Neutrophil (primary cell): Measurements from ENCODE around the gene ENPP7.

Source experiments
- H3K27ac ChIP-seq: fragments of 200-600 bp; sonication (generic); 2 replicates; pipeline ENCODE4 v1.5.1; 2016; ENCODE audit warnings: mild to moderate bottlenecking, moderate library complexity
- H3K27me3 ChIP-seq: fragments of 200-600 bp; sonication (generic); 2 replicates; pipeline ENCODE4 v1.6.0; 2016; ENCODE audit warnings: mild to moderate bottlenecking
- H3K36me3 ChIP-seq: fragments of 200-600 bp; sonication (generic); 2 replicates; pipeline ENCODE4 v1.5.1; 2017
- H3K4me1 ChIP-seq, 2 experiments: fragments of 200-600 bp in 1 of 2; sonication (generic) in 1 of 2; 1 replicate in 1 of 2; 2 replicates in 1 of 2; pipeline versions ENCODE4 v1.5.1 to v1.6.1; 2013 to 2016; ENCODE audit warnings: low read depth in 1 of 2, low read length in 1 of 2, mild to moderate bottlenecking in 1 of 2, moderate library complexity in 1 of 2; ENCODE audit not compliant: control insufficient read depth in 1 of 2, insufficient read depth in 1 of 2
- H3K4me3 ChIP-seq, 2 experiments: fragments of 200-600 bp in 1 of 2; sonication (generic) in 1 of 2; 1 replicate in 1 of 2; 2 replicates in 1 of 2; pipeline ENCODE4 v1.5.1; 2013 to 2016; ENCODE audit warnings: low read depth in 1 of 2, low read length in 1 of 2, mild to moderate bottlenecking in 1 of 2, moderate library complexity in 1 of 2
- H3K9me3 ChIP-seq: fragments of 200-600 bp; sonication (generic); 2 replicates; pipeline ENCODE4 v1.5.1; 2016
- TF ChIP-seq, protein P1 (sequence below): fragments of 200-600 bp; sonication (generic); IDR thresholded peaks from 2 replicates; pipeline ENCODE4 v1.5.1; 2016; ENCODE audit warnings: antibody characterized with exemption

Gene ENPP7

DNA sequence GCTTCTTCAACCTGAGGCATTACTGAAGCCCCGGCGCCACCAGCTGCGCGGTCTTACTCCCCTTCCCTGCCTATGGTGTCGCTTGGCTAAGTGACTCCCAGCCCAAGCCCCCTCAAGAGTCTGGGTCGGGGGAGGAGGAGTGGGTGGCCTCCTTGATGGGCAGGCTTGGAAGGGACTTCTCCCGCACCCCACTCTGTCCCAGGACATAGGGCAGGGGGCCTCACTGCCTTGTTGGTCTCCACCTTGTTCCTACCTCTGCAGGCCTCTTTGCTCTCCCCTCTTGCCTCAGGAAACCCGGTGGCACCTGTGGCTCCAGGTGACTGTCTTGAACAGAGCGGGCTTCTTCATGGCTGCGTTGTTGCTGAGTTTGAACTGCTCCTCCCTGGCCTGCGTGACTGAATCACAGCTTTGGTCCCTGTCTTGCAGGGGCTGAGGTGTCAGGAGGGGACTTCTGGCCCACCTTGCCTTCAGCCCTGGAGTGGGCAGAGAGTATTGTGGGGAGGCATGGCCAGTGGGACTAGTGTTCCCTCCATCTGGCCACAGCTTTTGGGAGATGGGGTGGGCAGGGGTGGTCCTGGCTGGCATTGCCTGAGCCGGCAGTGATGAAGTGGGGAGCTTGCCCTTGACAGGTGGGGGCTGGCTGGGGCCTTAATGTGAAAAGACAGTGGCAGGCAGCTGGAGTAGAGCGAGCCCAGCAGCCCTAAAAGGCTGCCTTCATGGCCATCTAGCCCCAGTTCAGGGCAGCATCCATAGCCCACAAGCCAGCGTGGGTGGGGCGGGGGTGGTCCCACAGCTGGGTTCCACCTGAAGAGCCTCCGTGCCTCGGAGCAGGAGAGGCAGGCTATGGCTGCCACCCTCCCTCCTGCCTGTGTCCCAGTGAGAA lies 54.5 kb downstream of the ENPP7 start:
- no peak overlapping the region for H3K27ac ChIP-seq
- H3K9me3 ChIP-seq = no peaks in the 10 kb centered on the region
- no peaks in the 10 kb centered on the region for H3K36me3 ChIP-seq
- TF ChIP-seq, protein P1, sequence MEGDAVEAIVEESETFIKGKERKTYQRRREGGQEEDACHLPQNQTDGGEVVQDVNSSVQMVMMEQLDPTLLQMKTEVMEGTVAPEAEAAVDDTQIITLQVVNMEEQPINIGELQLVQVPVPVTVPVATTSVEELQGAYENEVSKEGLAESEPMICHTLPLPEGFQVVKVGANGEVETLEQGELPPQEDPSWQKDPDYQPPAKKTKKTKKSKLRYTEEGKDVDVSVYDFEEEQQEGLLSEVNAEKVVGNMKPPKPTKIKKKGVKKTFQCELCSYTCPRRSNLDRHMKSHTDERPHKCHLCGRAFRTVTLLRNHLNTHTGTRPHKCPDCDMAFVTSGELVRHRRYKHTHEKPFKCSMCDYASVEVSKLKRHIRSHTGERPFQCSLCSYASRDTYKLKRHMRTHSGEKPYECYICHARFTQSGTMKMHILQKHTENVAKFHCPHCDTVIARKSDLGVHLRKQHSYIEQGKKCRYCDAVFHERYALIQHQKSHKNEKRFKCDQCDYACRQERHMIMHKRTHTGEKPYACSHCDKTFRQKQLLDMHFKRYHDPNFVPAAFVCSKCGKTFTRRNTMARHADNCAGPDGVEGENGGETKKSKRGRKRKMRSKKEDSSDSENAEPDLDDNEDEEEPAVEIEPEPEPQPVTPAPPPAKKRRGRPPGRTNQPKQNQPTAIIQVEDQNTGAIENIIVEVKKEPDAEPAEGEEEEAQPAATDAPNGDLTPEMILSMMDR = no peak
- H3K27me3 ChIP-seq = peaks cover 96% of the 10 kb centered on the region
- no peak overlapping the region for H3K4me3 ChIP-seq
- H3K4me1 ChIP-seq = peaks cover 11 to 18% of the 10 kb centered on the region in 2 experiments

DNA sequence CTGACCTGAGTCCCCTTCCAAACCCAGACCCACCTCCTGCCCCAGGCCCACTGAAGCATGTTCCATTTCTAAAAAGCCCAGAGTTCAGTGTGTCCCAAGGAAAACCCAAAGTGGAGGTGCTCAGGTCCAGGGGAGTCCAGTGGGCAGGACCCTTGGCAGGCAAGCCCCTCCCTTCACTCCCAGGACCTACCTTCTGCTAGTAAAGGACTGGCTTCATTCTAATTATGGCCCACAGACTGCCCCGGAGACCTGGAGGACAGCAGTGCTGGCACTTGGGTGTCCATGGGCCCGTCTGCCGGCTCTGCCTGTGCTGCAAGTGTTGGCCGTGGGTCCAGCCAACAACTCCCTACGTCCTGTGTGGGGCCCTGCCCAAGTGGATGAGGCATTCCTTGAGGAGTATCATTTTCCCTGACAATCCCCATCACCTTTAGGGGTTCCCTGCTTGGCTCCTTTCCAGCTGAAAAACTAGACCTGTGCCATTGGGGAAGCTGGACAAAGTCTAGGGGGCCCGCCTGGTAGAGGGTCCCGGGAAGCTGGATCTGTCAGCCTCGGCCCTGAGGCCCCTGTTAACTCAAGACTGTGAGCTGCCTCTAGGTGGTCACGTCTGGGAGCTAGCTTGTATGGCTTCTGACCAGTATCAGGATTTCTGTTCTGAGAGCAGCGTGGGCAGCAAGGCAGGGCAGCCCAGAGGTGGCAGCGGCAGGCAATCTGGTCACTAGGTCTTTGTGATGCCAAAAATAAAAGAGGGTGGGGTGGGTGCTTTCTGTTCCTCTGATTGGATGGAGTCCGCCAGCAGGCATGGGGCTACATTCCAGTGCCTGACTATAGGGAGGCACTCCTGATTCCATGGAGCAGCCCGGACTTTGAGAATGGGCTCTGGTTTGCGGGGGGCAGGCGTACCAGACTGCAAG lies 55.4 kb downstream of the ENPP7 start:
- Histone ChIP-seq H3K4me1 (peaks cover 11 to 24% of the 10 kb centered on the region in 2 experiments), H3K27ac (no peak overlapping the region), H3K9me3 (no peaks in the 10 kb centered on the region), H3K27me3 (peaks cover 96% of the 10 kb centered on the region), H3K4me3 (no peak overlapping the region), H3K36me3 (no peaks in the 10 kb centered on the region)
- TF ChIP-seq, protein P1 = no peak

DNA sequence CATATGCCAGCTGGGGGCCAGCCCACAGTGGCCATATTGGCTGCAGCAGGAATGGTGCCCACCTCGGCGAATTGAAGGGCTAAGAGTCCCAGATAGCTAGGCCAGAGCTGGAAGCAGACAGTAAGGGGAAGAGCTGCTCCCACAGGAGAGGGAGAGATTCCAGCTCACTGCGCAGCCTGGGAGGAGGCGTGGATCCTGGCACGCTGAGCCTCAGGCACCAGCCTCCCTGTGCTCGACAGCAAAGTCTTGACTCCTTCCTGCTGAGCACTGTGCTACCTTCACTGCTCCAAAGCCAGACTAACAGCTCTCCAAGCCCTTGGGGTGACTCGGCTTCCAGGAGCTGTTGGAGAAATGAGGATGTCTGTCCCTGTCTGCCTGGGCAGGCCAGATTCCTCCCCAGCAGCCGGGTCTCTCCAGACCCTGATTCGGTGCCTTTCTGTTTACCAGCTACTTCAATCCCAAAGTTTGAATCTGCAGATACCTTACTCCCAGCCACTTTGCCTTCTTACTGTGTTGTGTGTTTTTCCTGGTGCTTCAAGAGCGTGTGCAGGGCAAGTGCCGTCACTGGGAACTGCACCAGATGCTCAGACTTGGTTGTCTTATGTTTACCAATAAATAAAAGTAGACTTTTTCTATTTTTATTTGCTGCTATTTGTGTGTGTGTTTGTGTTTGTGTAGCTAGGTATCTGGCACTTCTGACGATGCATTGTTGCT lies 56.3 kb downstream of the ENPP7 start:
- no peak overlapping the region for H3K4me3 ChIP-seq
- no peak overlapping the region for H3K27ac ChIP-seq
- peaks cover 5 to 19% of the 10 kb centered on the region in 2 experiments for H3K4me1 ChIP-seq
- no peaks in the 10 kb centered on the region for H3K36me3 ChIP-seq
- H3K9me3 ChIP-seq = no peaks in the 10 kb centered on the region
- peaks cover 96% of the 10 kb centered on the region for H3K27me3 ChIP-seq
- TF ChIP-seq, protein P1 = no peak

DNA sequence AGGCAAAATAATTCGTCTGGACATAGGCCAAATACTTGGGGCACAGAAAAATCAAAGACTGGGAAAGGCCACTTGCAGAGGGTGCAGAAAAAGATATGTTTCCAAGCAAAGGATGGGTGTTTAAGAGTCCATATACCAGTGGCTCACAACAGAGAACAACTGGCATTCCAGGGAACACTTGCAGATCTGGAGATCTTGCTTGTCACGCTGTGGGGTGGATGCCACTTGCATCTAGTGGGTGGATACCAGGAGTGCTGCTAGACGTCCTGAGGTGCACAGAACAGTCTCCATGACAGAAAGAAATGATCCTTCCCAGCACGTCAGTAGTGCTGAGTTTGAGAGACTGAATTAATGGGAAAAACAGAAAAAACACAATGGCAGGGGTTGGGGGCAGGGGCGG lies 57.7 kb downstream of the ENPP7 start:
- H3K4me3 ChIP-seq = no peak overlapping the region
- H3K27me3 ChIP-seq = peaks cover 96% of the 10 kb centered on the region

More for the DNA sequence above, 57.7 kb downstream of the ENPP7 start:
- H3K27ac ChIP-seq = no peak overlapping the region
- no peaks in the 10 kb centered on the region for H3K36me3 ChIP-seq
- TF ChIP-seq, protein P1 = no peak
- H3K4me1 ChIP-seq = peaks cover 5 to 19% of the 10 kb centered on the region in 2 experiments
- H3K9me3 ChIP-seq = no peaks in the 10 kb centered on the region
